K562 (cell line): ENCODE data around the gene MAGIX. TPM values are rescaled to one million over a fixed set of nuclear protein-coding genes. Genes with fewer than 3 reads are reported as not detected.

Experiments used
- CBFA2T3 ChIP-seq: fragments of 450-650 bp; IDR thresholded peaks from 2 replicates; pipeline ENCODE4 v1.6.1; 2017
- CREM ChIP-seq: IDR thresholded peaks from 2 replicates; pipeline ENCODE4 v1.6.1; 2014; ENCODE audit warnings: antibody characterized with exemption, low read depth
- ELF2 ChIP-seq: fragments of 250-450 bp; sonication (Bioruptor Pico); IDR thresholded peaks from 2 replicates; pipeline ENCODE4 v1.5.0; 2021; ENCODE audit warnings: mild to moderate bottlenecking
- ERF ChIP-seq: fragments of 450-650 bp; formaldehyde crosslinking; IDR thresholded peaks from 2 replicates; pipeline ENCODE4 v1.4.0; 2020; ENCODE audit warnings: mild to moderate bottlenecking, mixed read lengths
- HCFC1 ChIP-seq: IDR thresholded peaks from 2 replicates; pipeline ENCODE4 v1.6.1; 2012; ENCODE audit warnings: low read depth, low read length, improper control_type of control experiment
- HDAC2 ChIP-seq: fragments of 450-650 bp; IDR thresholded peaks from 2 replicates; pipeline ENCODE4 v1.6.1; 2016; ENCODE audit warnings: mild to moderate bottlenecking
- HOXB6 ChIP-seq: fragments of 250-450 bp; sonication (Bioruptor Pico); IDR thresholded peaks from 2 replicates; pipeline ENCODE4 v1.5.1; 2022; ENCODE audit warnings: mild to moderate bottlenecking, borderline replicate concordance
- KLF13 ChIP-seq: fragments of 450-650 bp; IDR thresholded peaks from 2 replicates; pipeline ENCODE4 v1.6.1; 2016; ENCODE audit warnings: missing genetic modification characterization, low read depth, mild to moderate bottlenecking, missing compliant biosample characterization, moderate library complexity, borderline replicate concordance
- NFXL1 ChIP-seq: fragments of 450-650 bp; formaldehyde crosslinking; IDR thresholded peaks from 2 replicates; pipeline ENCODE4 v1.4.0; 2021; ENCODE audit warnings: mild to moderate bottlenecking
- NONO ChIP-seq, 2 experiments: fragments of 200-400 bp in 1 of 2; fragments of 450-650 bp in 1 of 2; formaldehyde crosslinking in 1 of 2; IDR thresholded peaks; 2 replicates each; pipeline ENCODE4 v1.6.1; 2017; ENCODE audit warnings: low read depth in 2 of 2, mild to moderate bottlenecking in 2 of 2, moderate library complexity in 2 of 2, low read length in 1 of 2
- PCBP1 ChIP-seq: fragments of 200-400 bp; formaldehyde crosslinking; IDR thresholded peaks from 2 replicates; pipeline ENCODE4 v1.6.1; 2018; ENCODE audit warnings: mild to moderate bottlenecking, low read depth, low read length; ENCODE audit not compliant: poor library complexity, severe bottlenecking
- SAFB2 ChIP-seq: fragments of 200-400 bp; formaldehyde crosslinking; IDR thresholded peaks from 2 replicates; pipeline ENCODE4 v1.6.1; 2018; ENCODE audit warnings: borderline replicate concordance, low read length, low read depth, moderate library complexity; ENCODE audit not compliant: severe bottlenecking
- SIN3A ChIP-seq, 2 experiments: fragments of 150-350 bp in 1 of 2; IDR thresholded peaks; 2 replicates each; pipeline ENCODE4 v1.6.1; 2011 to 2016; ENCODE audit warnings: borderline replicate concordance in 2 of 2, low read depth in 2 of 2, low read length in 2 of 2, mild to moderate bottlenecking in 2 of 2, moderate library complexity in 2 of 2; ENCODE audit not compliant: control insufficient read depth in 1 of 2
- ZBTB8A ChIP-seq: fragments of 450-650 bp; IDR thresholded peaks from 2 replicates; pipeline ENCODE4 v1.6.1; 2018; ENCODE audit warnings: mild to moderate bottlenecking, moderate library complexity; ENCODE audit not compliant: partially characterized antibody
- ZFP1 ChIP-seq: fragments of 450-650 bp; formaldehyde crosslinking; IDR thresholded peaks from 2 replicates; pipeline ENCODE4 v1.4.0; 2020; ENCODE audit warnings: mild to moderate bottlenecking, mixed read lengths
- ZNF695 ChIP-seq: fragments of 450-650 bp; formaldehyde crosslinking; IDR thresholded peaks from 2 replicates; pipeline ENCODE4 v1.4.0; 2020; ENCODE audit warnings: mild to moderate bottlenecking, moderate library complexity
- ZNF785 ChIP-seq: fragments of 250-450 bp; sonication (Bioruptor Pico); IDR thresholded peaks from 2 replicates; pipeline ENCODE4 v1.4.0; 2020; ENCODE audit warnings: mild to moderate bottlenecking
- polyA plus RNA-seq, 8 experiments: library from polyadenylated mRNA; depleted of rRNA in 4 of 8; stranded (reverse) in 5 of 8; unstranded in 3 of 8; fragments of >200 nt; fragmentation: Nextera tagmentation in 2 of 8; fragmentation: Illumina TruSeq in 1 of 8; extraction: Ambion mirVana in 2 of 8; extraction: Trizol in 1 of 8; gene quantifications; 2 replicates each; pipeline versions ENCODE4 v1.2.1 to v1.2.3, GENCODE V29; 2011 to 2014; ENCODE audit warnings: inconsistent platforms in 1 of 8, missing spikeins in 1 of 8
- total RNA-seq, 7 experiments: library from RNA; depleted of rRNA in 6 of 7; stranded (reverse); fragments of >200 nt in 6 of 7; fragmentation: Illumina TruSeq in 2 of 7; extraction: Trizol in 2 of 7; gene quantifications; 2 replicates each; pipeline versions ENCODE4 v1.2.1 to v1.2.3, GENCODE V29; 2011 to 2021; ENCODE audit warnings: low replicate concordance in 1 of 7
- TF ChIP-seq, protein P1 (sequence below): sonication (generic); formaldehyde crosslinking; IDR thresholded peaks from 2 replicates; pipeline ENCODE4 v1.8.1; 2022; ENCODE audit warnings: missing genetic modification reagents
- TF ChIP-seq, protein P2 (sequence below): sonication (generic); formaldehyde crosslinking; IDR thresholded peaks from 2 replicates; pipeline ENCODE4 v1.8.0; 2023; ENCODE audit warnings: missing genetic modification reagents, mild to moderate bottlenecking, borderline replicate concordance
- TF ChIP-seq, protein P3 (sequence below): fragments of 250-450 bp; sonication (Bioruptor Pico); IDR thresholded peaks from 2 replicates; pipeline ENCODE4 v1.5.0; 2021

The MAGIX gene
- total and polyA plus RNA-seq, 9 of the 15 experiments (the other 6 are each of a cell fraction or from before 2014, with no cell fraction given): 0.08 to 3.5 (median 0.47) TPM

DNA sequence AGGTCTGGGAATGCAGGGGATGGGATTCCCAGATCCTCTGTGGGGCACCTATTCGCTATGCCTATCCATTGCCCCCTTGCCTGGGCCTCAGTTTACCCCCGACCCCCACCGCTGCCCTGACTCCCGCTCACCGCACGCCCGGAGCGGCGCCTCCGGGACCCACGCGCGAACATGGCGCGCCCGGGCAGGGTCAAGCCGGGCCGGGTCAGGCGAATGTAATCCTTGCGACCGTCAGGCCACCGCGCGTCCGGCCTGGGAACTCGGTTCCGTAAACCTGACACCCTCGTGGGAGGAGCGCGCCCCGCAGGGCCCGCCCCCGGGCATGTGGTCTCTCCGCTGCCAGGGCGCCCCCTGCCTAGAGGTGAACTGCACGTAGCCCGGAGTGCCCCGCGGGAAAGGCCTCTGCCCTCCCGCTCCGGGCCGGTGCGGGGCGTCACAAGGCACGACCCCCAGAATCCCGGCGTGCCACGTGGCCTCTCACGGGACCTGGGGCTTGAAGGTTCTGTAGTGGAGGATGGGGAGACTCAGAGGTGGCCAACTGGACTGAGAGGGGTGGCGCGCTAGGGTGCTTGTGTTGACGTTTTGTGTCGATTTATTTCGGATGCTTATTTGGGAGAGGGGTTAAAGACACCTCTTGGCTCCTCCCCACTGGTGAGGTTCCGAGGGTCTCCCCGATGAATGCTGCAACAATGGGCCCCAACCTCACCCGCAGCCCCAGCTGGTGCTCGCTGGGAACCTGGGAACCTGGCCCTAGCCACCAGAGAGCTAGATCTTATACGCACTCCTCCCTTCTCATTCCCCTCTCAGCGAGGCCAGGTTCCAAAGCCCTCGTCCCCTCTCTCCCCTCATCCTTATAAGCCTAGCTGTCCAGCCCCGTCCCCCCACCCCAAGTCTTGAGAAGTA lies 23.8 kb downstream of the MAGIX start, which contains the start of gene PRICKLE3 (continued):
- TF ChIP-seq HDAC2 (0 out of 2 replicates have a peak, but pooled peaks have one; percentile 23), ZBTB8A (no peak), NONO (IDR thresholded peaks at IDR 0.05; ENCODE audit: low read depth in 2 of 2, low read length in 1 of 2) (no peak), ERF (CRISPR knock-in tag) (no peak), SIN3A (IDR thresholded peaks at IDR 0.05; ENCODE audit: borderline replicate concordance in 2 of 2, control insufficient read depth in 1 of 2, low read depth in 2 of 2, low read length in 2 of 2) (0 out of 4 replicates have a peak, but pooled peaks of 1 of the 2 experiments have one; percentile 37), HOXB6 (CRISPR knock-in tag) (no peak), CBFA2T3 (no peak), KLF13 (tag) (no peak; the same call in 1 of the 2 replicates), HCFC1 (no peak), ZFP1 (CRISPR knock-in tag) (no peak), SAFB2 (no peak), NFXL1 (CRISPR knock-in tag) (no peak), ZNF695 (CRISPR knock-in tag) (no peak), ELF2 (peak; percentile 80), ZNF785 (no peak), CREM (peak; percentile 34; the same call in 1 of the 2 replicates), PCBP1 (no peak)
- TF ChIP-seq, protein P1, sequence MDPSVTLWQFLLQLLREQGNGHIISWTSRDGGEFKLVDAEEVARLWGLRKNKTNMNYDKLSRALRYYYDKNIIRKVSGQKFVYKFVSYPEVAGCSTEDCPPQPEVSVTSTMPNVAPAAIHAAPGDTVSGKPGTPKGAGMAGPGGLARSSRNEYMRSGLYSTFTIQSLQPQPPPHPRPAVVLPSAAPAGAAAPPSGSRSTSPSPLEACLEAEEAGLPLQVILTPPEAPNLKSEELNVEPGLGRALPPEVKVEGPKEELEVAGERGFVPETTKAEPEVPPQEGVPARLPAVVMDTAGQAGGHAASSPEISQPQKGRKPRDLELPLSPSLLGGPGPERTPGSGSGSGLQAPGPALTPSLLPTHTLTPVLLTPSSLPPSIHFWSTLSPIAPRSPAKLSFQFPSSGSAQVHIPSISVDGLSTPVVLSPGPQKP: no peak
- TF ChIP-seq, protein P2, sequence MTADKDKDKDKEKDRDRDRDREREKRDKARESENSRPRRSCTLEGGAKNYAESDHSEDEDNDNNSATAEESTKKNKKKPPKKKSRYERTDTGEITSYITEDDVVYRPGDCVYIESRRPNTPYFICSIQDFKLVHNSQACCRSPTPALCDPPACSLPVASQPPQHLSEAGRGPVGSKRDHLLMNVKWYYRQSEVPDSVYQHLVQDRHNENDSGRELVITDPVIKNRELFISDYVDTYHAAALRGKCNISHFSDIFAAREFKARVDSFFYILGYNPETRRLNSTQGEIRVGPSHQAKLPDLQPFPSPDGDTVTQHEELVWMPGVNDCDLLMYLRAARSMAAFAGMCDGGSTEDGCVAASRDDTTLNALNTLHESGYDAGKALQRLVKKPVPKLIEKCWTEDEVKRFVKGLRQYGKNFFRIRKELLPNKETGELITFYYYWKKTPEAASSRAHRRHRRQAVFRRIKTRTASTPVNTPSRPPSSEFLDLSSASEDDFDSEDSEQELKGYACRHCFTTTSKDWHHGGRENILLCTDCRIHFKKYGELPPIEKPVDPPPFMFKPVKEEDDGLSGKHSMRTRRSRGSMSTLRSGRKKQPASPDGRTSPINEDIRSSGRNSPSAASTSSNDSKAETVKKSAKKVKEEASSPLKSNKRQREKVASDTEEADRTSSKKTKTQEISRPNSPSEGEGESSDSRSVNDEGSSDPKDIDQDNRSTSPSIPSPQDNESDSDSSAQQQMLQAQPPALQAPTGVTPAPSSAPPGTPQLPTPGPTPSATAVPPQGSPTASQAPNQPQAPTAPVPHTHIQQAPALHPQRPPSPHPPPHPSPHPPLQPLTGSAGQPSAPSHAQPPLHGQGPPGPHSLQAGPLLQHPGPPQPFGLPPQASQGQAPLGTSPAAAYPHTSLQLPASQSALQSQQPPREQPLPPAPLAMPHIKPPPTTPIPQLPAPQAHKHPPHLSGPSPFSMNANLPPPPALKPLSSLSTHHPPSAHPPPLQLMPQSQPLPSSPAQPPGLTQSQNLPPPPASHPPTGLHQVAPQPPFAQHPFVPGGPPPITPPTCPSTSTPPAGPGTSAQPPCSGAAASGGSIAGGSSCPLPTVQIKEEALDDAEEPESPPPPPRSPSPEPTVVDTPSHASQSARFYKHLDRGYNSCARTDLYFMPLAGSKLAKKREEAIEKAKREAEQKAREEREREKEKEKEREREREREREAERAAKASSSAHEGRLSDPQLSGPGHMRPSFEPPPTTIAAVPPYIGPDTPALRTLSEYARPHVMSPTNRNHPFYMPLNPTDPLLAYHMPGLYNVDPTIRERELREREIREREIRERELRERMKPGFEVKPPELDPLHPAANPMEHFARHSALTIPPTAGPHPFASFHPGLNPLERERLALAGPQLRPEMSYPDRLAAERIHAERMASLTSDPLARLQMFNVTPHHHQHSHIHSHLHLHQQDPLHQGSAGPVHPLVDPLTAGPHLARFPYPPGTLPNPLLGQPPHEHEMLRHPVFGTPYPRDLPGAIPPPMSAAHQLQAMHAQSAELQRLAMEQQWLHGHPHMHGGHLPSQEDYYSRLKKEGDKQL (CRISPR knock-in tag): no peak
- TF ChIP-seq, protein P3, sequence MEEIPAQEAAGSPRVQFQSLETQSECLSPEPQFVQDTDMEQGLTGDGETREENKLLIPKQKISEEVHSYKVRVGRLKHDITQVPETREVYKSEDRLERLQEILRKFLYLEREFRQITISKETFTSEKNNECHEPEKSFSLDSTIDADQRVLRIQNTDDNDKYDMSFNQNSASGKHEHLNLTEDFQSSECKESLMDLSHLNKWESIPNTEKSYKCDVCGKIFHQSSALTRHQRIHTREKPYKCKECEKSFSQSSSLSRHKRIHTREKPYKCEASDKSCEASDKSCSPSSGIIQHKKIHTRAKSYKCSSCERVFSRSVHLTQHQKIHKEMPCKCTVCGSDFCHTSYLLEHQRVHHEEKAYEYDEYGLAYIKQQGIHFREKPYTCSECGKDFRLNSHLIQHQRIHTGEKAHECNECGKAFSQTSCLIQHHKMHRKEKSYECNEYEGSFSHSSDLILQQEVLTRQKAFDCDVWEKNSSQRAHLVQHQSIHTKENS: no peak
